ENCODE results near the gene SLC25A18. TPM values are rescaled to one million over a fixed set of nuclear protein-coding genes. Genes with fewer than 3 reads are reported as not detected.
"Not testable (repeated sequence)": the region's sequence is repeated elsewhere in the genome, so short reads cannot be mapped to it uniquely, and the experiment has no call there.

The SLC25A18 gene
- total RNA-seq, 2 donors from 2014 or later: not detected

DNA sequence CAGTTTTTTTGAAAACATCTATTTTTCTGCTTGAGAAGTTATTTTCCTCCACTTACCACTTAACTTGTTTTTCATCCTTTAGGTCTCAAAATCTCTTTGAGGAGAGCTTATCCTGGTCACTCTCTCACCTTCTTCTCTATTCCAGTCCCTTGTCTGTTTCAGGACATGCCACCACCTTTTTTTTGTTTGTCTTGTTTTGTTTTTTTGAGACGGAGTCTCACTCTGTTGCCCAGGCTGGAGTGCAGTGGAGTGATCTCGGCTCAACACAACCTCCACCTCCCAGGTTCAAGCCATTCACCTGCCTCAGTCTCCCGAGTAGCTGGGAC, 70.7 kb downstream of the SLC25A18 start:
- no peak for DNase-seq
- peaks cover 10% of the 10 kb centered on the region for H3K4me1 Mint-ChIP-seq
- no peaks in the 10 kb centered on the region for H3K27me3 Mint-ChIP-seq
- ATAC-seq: no peak
- H3K36me3 Mint-ChIP-seq (ENCODE audit: low read depth): peaks cover 5% of the 10 kb centered on the region
- no peaks in the 10 kb centered on the region for H3K9me3 ChIP-seq (ENCODE audit: control insufficient read depth, low read length, poor library complexity, severe bottlenecking)
- no peak overlapping the region for H3K4me3 Mint-ChIP-seq
- no peak overlapping the region for H3K27ac Mint-ChIP-seq

DNA sequence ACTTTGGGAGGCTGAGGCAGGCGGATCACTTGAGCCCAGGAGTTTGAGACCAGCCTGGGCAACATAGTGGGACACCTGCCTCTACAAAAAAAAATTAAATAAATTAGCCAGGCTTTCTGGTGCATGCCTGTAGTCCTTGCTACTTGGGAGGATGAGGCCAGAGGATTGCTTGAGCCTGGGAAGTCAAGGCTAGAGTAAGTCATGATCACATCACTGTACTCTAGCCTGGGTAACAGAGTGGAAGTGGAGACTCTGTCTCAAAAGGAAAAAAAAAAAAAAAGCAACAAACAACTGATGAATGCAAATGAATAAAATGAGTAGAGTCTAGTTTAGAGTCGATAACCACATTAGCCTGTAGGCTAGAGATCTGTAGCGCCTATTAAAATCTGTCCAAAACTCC, 71.4 kb downstream of the SLC25A18 start:
- H3K9me3 ChIP-seq (ENCODE audit: control insufficient read depth, low read length, poor library complexity, severe bottlenecking): no peaks in the 10 kb centered on the region
- DNase-seq (no peak), ATAC-seq (no peak)
- Mint-ChIP-seq H3K27me3 (no peaks in the 10 kb centered on the region), H3K27ac (no peak overlapping the region), H3K4me1 (peaks cover 15% of the 10 kb centered on the region), H3K4me3 (no peak overlapping the region), H3K36me3 (ENCODE audit: low read depth) (peaks cover 5% of the 10 kb centered on the region)

DNA sequence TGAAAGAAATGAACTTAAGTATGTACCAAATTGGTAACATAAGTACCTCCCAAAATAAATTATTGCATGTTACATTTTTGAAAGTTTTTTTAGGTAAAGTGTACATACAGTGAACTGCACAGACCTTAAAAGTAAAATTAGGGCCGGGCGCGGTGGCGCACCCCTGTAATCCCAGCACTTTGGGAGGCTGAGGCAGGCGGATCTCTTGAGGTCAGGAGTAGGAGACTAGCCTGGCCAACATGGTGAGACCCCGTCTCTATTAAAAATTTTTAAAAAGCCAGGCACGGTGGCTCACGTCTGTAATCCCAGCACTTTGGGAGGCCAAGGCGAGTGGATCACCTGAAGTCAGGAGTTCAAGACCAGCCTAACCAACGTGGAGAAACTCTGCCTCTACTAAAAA, 73.6 kb downstream of the SLC25A18 start:
- H3K27me3 Mint-ChIP-seq; DNase-seq; H3K4me3 Mint-ChIP-seq; ATAC-seq; H3K36me3 Mint-ChIP-seq (ENCODE audit: low read depth); H3K27ac Mint-ChIP-seq; H3K9me3 ChIP-seq (ENCODE audit: control insufficient read depth, low read length, poor library complexity, severe bottlenecking): not testable (repeated sequence)
- H3K4me1 Mint-ChIP-seq: peaks cover 15% of the 10 kb centered on the region

DNA sequence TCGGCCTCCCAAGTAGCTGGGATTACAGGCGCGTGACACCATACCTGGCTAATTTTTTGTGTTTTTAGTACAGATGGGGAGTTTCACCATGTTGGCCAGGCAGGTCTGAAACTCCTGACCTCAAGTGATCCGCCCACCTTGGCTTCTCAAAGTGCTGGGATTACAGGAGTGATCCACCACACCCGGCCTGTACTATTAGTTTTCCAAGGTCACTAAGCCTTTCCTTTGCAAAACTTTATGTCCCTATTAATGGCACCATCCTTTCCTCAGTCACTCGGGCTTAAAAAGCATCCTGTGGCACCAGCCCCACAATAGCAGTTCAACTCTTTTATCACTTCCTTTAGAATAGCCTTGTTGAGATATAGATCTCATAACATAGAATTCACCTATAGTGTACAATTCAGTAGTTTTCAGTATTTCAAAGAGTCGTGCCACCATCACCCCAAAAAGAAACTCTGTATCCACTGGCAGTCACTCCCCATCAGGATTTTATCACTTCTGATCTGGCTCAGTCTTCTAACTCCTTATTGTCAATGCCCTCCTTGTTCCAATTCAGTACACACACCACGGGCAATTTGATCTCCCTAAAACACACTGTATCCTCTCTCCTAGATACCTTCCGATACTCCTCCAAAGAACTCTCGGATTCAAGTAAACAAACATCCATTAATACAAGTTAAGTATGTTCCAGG, 74.3 kb downstream of the SLC25A18 start:
- peak overlapping the region; percentile 95 for H3K4me3 Mint-ChIP-seq
- H3K4me1 Mint-ChIP-seq: peaks cover 17% of the 10 kb centered on the region
- peaks cover 5% of the 10 kb centered on the region for H3K36me3 Mint-ChIP-seq (ENCODE audit: low read depth)
- peak overlapping the region; percentile 99 for H3K27ac Mint-ChIP-seq
- no peaks in the 10 kb centered on the region for H3K27me3 Mint-ChIP-seq
- ATAC-seq (no peak), DNase-seq (no peak)
- no peaks in the 10 kb centered on the region for H3K9me3 ChIP-seq (ENCODE audit: control insufficient read depth, low read length, poor library complexity, severe bottlenecking)

DNA sequence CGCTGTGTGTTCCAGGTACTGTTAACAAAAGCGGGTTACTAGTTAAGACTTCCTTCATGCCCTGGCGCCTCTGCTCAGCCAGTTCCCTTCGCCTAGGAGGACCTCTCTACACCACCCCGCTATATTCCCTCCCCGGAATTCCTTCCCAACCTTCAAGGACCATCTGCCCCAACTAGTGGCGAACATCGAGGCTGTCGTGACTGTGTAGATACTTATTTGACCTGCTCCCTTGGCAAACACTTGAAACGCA, 74.8 kb downstream of the SLC25A18 start:
- peaks cover 17% of the 10 kb centered on the region for H3K4me1 Mint-ChIP-seq
- no peak for DNase-seq

DNA sequence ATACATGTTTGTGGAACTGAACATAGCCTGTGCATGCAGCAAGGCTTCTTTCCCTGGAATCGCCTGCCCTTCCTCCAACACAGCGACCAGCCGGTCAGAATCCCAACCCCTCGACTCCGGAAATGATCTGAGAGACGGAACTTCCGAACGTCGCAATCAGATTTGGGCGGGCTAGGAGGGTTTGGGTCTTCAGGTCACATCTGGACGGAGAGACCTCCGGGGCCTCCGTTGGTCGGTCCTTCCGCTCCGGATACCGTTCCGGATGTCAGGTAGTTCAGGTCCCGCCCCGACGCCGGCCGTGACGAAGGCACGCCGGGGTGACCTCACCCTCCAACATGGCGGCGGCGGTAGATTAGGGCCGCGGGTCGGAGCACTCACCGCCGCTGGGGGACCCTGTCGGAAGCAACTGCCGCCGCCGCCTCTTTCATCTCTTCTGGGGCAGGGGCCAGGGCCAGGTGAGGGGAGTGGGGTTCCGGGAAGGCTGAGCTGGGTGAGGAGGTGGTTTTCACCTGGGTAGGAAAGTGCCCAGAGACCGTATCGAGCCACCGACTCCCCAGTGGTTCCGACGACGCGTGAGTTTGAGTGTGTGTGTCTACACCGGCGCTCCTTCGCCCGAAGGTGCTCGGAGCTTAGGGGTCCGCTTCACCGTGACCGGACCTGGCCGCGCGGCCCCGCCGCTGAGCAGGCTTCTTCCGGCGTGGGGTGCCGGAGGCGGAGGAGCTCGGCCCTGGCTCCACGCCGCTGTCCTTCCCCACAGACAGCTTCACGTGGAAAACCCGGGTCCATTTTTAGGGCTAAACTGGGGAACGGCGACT, 75.3 kb downstream of the SLC25A18 start, which contains the start of gene BCL2L13:
Gene BCL2L13 (plus strand): TSS at position 326 of the 815 bp plus-strand sequence. CDS start 16,955 bp downstream, outside the sequence.
- H3K36me3 Mint-ChIP-seq (ENCODE audit: low read depth): peaks cover 5% of the 10 kb centered on the region

More for the DNA sequence above, 74.8 kb downstream of the SLC25A18 start:
- no peaks in the 10 kb centered on the region for H3K27me3 Mint-ChIP-seq
- H3K36me3 Mint-ChIP-seq (ENCODE audit: low read depth): peaks cover 5% of the 10 kb centered on the region
- peak; percentile 10 for ATAC-seq
- peak overlapping the region; percentile 99 for H3K27ac Mint-ChIP-seq
- H3K9me3 ChIP-seq (ENCODE audit: control insufficient read depth, low read length, poor library complexity, severe bottlenecking): no peaks in the 10 kb centered on the region
- H3K4me3 Mint-ChIP-seq: peak overlapping the region; percentile 95

DNA sequence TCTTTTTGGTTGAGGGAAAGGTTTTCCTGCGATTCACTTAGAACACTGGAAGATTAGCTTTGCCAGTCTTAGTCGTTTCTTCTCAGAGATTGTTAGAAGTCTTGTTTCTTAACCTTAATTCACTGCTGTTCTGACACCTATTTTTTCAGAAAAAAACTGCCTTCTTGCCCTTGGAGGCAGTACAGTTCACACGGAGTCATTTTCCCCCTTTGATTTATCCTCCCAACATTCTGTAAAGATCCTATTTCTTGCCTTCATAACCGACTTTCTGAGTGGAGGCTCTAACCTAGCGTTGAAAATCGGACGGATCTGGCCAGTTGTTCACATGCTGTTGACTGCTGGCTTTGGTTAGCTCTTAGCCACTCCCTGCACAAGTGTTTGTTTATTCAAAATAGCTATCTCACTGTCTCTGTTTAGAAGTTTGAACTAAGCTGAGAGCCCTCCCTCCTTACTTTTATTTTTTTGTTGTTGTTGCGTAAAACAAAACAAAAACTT, 76.0 kb downstream of the SLC25A18 start:
- Mint-ChIP-seq H3K27me3 (no peaks in the 10 kb centered on the region), H3K4me3 (peak overlapping the region; percentile 95), H3K36me3 (ENCODE audit: low read depth) (peaks cover 5% of the 10 kb centered on the region), H3K27ac (peak overlapping the region; percentile 99), H3K4me1 (peaks cover 17% of the 10 kb centered on the region)
- no peaks in the 10 kb centered on the region for H3K9me3 ChIP-seq (ENCODE audit: control insufficient read depth, low read length, poor library complexity, severe bottlenecking)
- ATAC-seq: peak; percentile 52
- no peak for DNase-seq

More for the DNA sequence above, 75.3 kb downstream of the SLC25A18 start, which contains the start of gene BCL2L13:
- H3K27me3 Mint-ChIP-seq: no peaks in the 10 kb centered on the region
- H3K4me1 Mint-ChIP-seq: peaks cover 17% of the 10 kb centered on the region
- DNase-seq (peak; percentile 81 to 82 (median 82)), ATAC-seq (peak; percentile 94)
- H3K9me3 ChIP-seq (ENCODE audit: control insufficient read depth, low read length, poor library complexity, severe bottlenecking): no peaks in the 10 kb centered on the region
- H3K4me3 Mint-ChIP-seq: peak within 1 kb of the TSS; percentile 95
- H3K27ac Mint-ChIP-seq: peak within 1 kb of the TSS; percentile 99

Other genes with a start within 250 kb of the SLC25A18 start
- under 1 TPM in 1 of 2 donors, not detected in 1; 0.29 TPM for gene CECR2, start 194.0 kb upstream of the SLC25A18 start, total RNA-seq
- 10 to 100 TPM; 60.7 to 62.5 TPM for gene ATP6V1E1, start 65.3 kb downstream of the SLC25A18 start, total RNA-seq
- gene BCL2L13, start 75.3 kb downstream of the SLC25A18 start, total RNA-seq: 10 to 100 TPM; 18.8 to 21.3 TPM
- gene BID, start 211.0 kb downstream of the SLC25A18 start, total RNA-seq: 10 to 100 TPM; 18.3 to 24.2 TPM

Measured in T-helper 17 cell (primary cell).